Glutamatergic neuron (in vitro differentiated cells): ENCODE measurements around the gene PPDPF. TPM values are rescaled to one million over a fixed set of nuclear protein-coding genes. Genes with fewer than 3 reads are reported as not detected.

ENCODE experiments used
- DNase-seq: peaks from one replicate; pipeline ENCODE4 v3.0.0; 2022
- H3K27ac Mint-ChIP-seq: one replicate; pipeline ENCODE4 v1.8.0; 2020; ENCODE audit warnings: mild to moderate bottlenecking, mixed read lengths, inconsistent platforms; ENCODE audit not compliant: unreplicated experiment
- H3K27me3 Mint-ChIP-seq: one replicate; pipeline ENCODE4 v1.8.0; 2020; ENCODE audit warnings: mild to moderate bottlenecking, moderate library complexity, mixed read lengths, inconsistent platforms; ENCODE audit not compliant: unreplicated experiment
- H3K36me3 Mint-ChIP-seq: one replicate; pipeline ENCODE4 v1.8.0; 2020; ENCODE audit warnings: mild to moderate bottlenecking, mixed read lengths, inconsistent platforms; ENCODE audit not compliant: unreplicated experiment
- H3K4me1 Mint-ChIP-seq: one replicate; pipeline ENCODE4 v1.8.0; 2020; ENCODE audit warnings: mild to moderate bottlenecking, low read depth, mixed read lengths, inconsistent platforms; ENCODE audit not compliant: unreplicated experiment
- H3K4me3 Mint-ChIP-seq: one replicate; pipeline ENCODE4 v1.8.0; 2020; ENCODE audit warnings: mild to moderate bottlenecking, mixed read lengths, inconsistent platforms; ENCODE audit not compliant: unreplicated experiment
- H3K9me3 Mint-ChIP-seq: one replicate; pipeline ENCODE4 v1.8.0; 2020; ENCODE audit warnings: mild to moderate bottlenecking, moderate library complexity, mixed read lengths, inconsistent platforms; ENCODE audit not compliant: unreplicated experiment
- CTCF ChIP-seq: fragments of 200-600 bp; sonication (generic); IDR thresholded peaks from one replicate; pipeline ENCODE4 v1.5.0; 2021; ENCODE audit not compliant: partially characterized antibody, unreplicated experiment
- total RNA-seq: library from RNA; stranded (reverse); fragmentation: NEBNext Ultra II Directional; extraction: Animal tissue kit (Norgen Biotek cat#: 25700); gene quantifications from one replicate; pipeline ENCODE4 v1.2.1, GENCODE V29; 2021; ENCODE audit not compliant: unreplicated experiment

PPDPF gene
- total RNA-seq, 1 donor from 2014 or later = 293 TPM

GRCh38 chr20:63484236-63484635 is 36.3 kb upstream of the PPDPF start:
- Mint-ChIP-seq H3K36me3 (no peaks in the 10 kb centered on the region), H3K27ac (no peak overlapping the region), H3K4me3 (no peak overlapping the region), H3K4me1 (peaks cover 14% of the 10 kb centered on the region), H3K27me3 (peaks cover 6% of the 10 kb centered on the region), H3K9me3 (peaks cover 9% of the 10 kb centered on the region)
- peak; percentile 17 for DNase-seq
- no peak for TF ChIP-seq CTCF

- H3K27ac Mint-ChIP-seq = no peak overlapping the region
- TF ChIP-seq CTCF = no peak
- peaks cover 8% of the 10 kb centered on the region for H3K27me3 Mint-ChIP-seq
- peaks cover 9% of the 10 kb centered on the region for H3K9me3 Mint-ChIP-seq
- no peaks in the 10 kb centered on the region for H3K36me3 Mint-ChIP-seq
- no peak overlapping the region for H3K4me3 Mint-ChIP-seq
- DNase-seq = no peak
- H3K4me1 Mint-ChIP-seq = peaks cover 14% of the 10 kb centered on the region
Observed at GRCh38 chr20:63484651-63485403, 35.7 kb upstream of the PPDPF start.

- Mint-ChIP-seq H3K4me1 (peaks cover 12% of the 10 kb centered on the region), H3K27me3 (peaks cover 8% of the 10 kb centered on the region), H3K4me3 (no peak overlapping the region), H3K9me3 (peaks cover 6% of the 10 kb centered on the region), H3K27ac (no peak overlapping the region), H3K36me3 (peaks cover under 1% of the 10 kb centered on the region)
- DNase-seq = no peak
- no peak for TF ChIP-seq CTCF
Observed at GRCh38 chr20:63486300-63486855, 34.2 kb upstream of the PPDPF start.

- peak; percentile 20 for DNase-seq
- TF ChIP-seq CTCF = no peak
- no peak overlapping the region for H3K27ac Mint-ChIP-seq
- peaks cover 9% of the 10 kb centered on the region for H3K4me1 Mint-ChIP-seq
- H3K4me3 Mint-ChIP-seq = no peak overlapping the region
- peaks cover 6% of the 10 kb centered on the region for H3K9me3 Mint-ChIP-seq
- peaks cover 10% of the 10 kb centered on the region for H3K27me3 Mint-ChIP-seq
- H3K36me3 Mint-ChIP-seq = peaks cover 7% of the 10 kb centered on the region
Observed at GRCh38 chr20:63487116-63487764, 33.3 kb upstream of the PPDPF start.
